Endothelial cell of umbilical vein (primary cell): ENCODE measurements around the gene RPS6KL1.

Experiments used
- EZH2 ChIP-seq: IDR thresholded peaks from 2 replicates; pipeline ENCODE4 v1.6.1; 2012; ENCODE audit warnings: borderline replicate concordance, low read depth, mild to moderate bottlenecking, moderate library complexity, low read length, inconsistent platforms; ENCODE audit not compliant: severe bottlenecking
- GATA2 ChIP-seq: IDR thresholded peaks from 2 replicates; pipeline ENCODE4 v1.7.0; 2011; ENCODE audit warnings: low read depth, mild to moderate bottlenecking, moderate library complexity, mixed read lengths, low read length; ENCODE audit not compliant: insufficient read length, insufficient read depth
- JUN ChIP-seq: IDR thresholded peaks from 2 replicates; pipeline ENCODE4 v1.6.1; 2011; ENCODE audit warnings: borderline replicate concordance, low read depth; ENCODE audit not compliant: insufficient read length, insufficient read depth
- MYC ChIP-seq: IDR thresholded peaks from one replicate; pipeline ENCODE4 v1.6.1; 2011; ENCODE audit warnings: mild to moderate bottlenecking, low read depth, low read length
- POLR2A ChIP-seq: IDR thresholded peaks from 2 replicates; pipeline ENCODE4 v1.6.1; 2012; ENCODE audit warnings: low read depth, mild to moderate bottlenecking, control low read depth, low read length
- POLR2AphosphoS5 ChIP-seq: IDR thresholded peaks from 2 replicates; pipeline ENCODE4 v1.6.1; 2012; ENCODE audit warnings: low read depth, mild to moderate bottlenecking, control low read depth, low read length, moderate library complexity; ENCODE audit not compliant: insufficient read depth
- TF ChIP-seq, protein P1 (sequence below), 2 donors: IDR thresholded peaks; 1 replicate in 1 of 2; 2 replicates in 1 of 2; pipeline ENCODE4 v1.5.1; 2011; ENCODE audit warnings: low read length in 2 of 2, mild to moderate bottlenecking in 2 of 2, moderate library complexity in 2 of 2, control low read depth in 1 of 2, inconsistent platforms in 1 of 2, low read depth in 1 of 2; ENCODE audit not compliant: insufficient read depth in 1 of 2; ENCODE audit errors: extremely low read depth in 1 of 2
- TF ChIP-seq, protein P2 (sequence below): IDR thresholded peaks from 2 replicates; pipeline ENCODE4 v1.6.1; 2011; ENCODE audit not compliant: insufficient read depth, insufficient read length

DNA sequence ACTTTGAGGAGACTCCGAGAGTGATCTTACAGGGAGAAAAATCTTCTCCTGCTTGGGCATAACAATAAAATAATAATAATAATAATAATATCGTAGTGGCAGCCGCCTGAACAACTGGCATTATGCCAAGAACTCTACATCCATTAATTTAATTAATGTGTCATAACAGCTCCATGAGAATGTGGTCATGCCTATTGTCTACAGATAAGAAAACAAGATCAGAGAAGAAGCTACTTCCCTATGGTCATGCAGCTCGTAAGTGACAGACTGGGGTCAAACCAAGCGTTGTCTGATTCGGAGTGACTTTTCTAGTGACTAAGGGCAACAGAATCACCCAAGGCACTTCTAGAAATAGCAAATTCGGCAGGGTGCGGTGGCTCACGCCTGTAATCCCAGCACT lies 58.9 kb downstream of the RPS6KL1 start:
- TF ChIP-seq, protein P1, sequence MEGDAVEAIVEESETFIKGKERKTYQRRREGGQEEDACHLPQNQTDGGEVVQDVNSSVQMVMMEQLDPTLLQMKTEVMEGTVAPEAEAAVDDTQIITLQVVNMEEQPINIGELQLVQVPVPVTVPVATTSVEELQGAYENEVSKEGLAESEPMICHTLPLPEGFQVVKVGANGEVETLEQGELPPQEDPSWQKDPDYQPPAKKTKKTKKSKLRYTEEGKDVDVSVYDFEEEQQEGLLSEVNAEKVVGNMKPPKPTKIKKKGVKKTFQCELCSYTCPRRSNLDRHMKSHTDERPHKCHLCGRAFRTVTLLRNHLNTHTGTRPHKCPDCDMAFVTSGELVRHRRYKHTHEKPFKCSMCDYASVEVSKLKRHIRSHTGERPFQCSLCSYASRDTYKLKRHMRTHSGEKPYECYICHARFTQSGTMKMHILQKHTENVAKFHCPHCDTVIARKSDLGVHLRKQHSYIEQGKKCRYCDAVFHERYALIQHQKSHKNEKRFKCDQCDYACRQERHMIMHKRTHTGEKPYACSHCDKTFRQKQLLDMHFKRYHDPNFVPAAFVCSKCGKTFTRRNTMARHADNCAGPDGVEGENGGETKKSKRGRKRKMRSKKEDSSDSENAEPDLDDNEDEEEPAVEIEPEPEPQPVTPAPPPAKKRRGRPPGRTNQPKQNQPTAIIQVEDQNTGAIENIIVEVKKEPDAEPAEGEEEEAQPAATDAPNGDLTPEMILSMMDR (IDR thresholded peaks at IDR 0.05; ENCODE audit: extremely low read depth in 1 of 2, insufficient read depth in 1 of 2, low read depth in 1 of 2, low read length in 2 of 2), result no peak
- no peak for TF ChIP-seq POLR2A
- no peak for TF ChIP-seq MYC
- no peak for TF ChIP-seq POLR2AphosphoS5
- TF ChIP-seq, protein P2, sequence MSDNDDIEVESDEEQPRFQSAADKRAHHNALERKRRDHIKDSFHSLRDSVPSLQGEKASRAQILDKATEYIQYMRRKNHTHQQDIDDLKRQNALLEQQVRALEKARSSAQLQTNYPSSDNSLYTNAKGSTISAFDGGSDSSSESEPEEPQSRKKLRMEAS, result no peak
- no peak for TF ChIP-seq EZH2
- TF ChIP-seq GATA2, result no peak
- no peak for TF ChIP-seq JUN
